GM12892 (cell line): ENCODE data around the gene HIF1A.

Experiments used
- POLR2A ChIP-seq: IDR thresholded peaks from 2 replicates; pipeline ENCODE4 v1.6.1; 2011; ENCODE audit warnings: low read depth, low read length, control low read depth
- POLR2AphosphoS5 ChIP-seq: IDR thresholded peaks from 2 replicates; pipeline ENCODE4 v1.6.1; 2011; ENCODE audit warnings: low read depth, low read length, control low read depth
- TAF1 ChIP-seq: IDR thresholded peaks from 2 replicates; pipeline ENCODE4 v1.6.1; 2011; ENCODE audit warnings: low read depth, mild to moderate bottlenecking, control low read depth, low read length, borderline replicate concordance

GRCh38 chr14:61677479-61677878 lies 17.8 kb upstream of the HIF1A start:
- no peak for TF ChIP-seq POLR2A
- no peak for TF ChIP-seq POLR2AphosphoS5
- TF ChIP-seq TAF1 = no peak
